C4-2B (cell line): ENCODE data around the gene SCAMP4.
"Not testable (repeated sequence)": the region's sequence is repeated elsewhere in the genome, so short reads cannot be mapped to it uniquely, and the experiment has no call there.

Experiments used
- CTCF ChIP-seq: fragments of 450-650 bp; conservative IDR thresholded peaks from 2 replicates; pipeline ENCODE4 v1.5.1; 2017; ENCODE audit warnings: mild to moderate bottlenecking
- ZFX ChIP-seq: fragments of 450-650 bp; IDR thresholded peaks from 2 replicates; pipeline ENCODE4 v1.6.1; 2017

- TF ChIP-seq CTCF, ZFX: not testable (repeated sequence)
Measured at GRCh38 chr19:1879982-1880381, 25.2 kb upstream of the SCAMP4 start.
